ENCODE data around the gene CEACAM3. TPM values are rescaled to one million over a fixed set of nuclear protein-coding genes. Genes with fewer than 3 reads are reported as not detected.
A peak's percentile ranks its signal among the peaks of the same experiment; 100 is the strongest.

Gene CEACAM3
- total RNA-seq, 1 experiment from 2014 or later, result not detected

- no peak for DNase-seq (ENCODE audit: unreplicated experiment)
Observed at GRCh38 chr19:41815301-41815700, 18.9 kb downstream of the CEACAM3 start.

GRCh38 chr19:41816761-41817160, 20.4 kb downstream of the CEACAM3 start:
- Mint-ChIP-seq H3K4me3 (ENCODE audit: unreplicated experiment) (no peak overlapping the region), H3K27me3 (ENCODE audit: insufficient read depth, unreplicated experiment) (peaks cover 35% of the 10 kb centered on the region), H3K9me3 (ENCODE audit: unreplicated experiment) (no peaks in the 10 kb centered on the region), H3K36me3 (ENCODE audit: insufficient read depth, unreplicated experiment) (no peaks in the 10 kb centered on the region), H3K27ac (ENCODE audit: low read depth, unreplicated experiment) (no peak overlapping the region), H3K4me1 (ENCODE audit: insufficient read depth, unreplicated experiment) (no peaks in the 10 kb centered on the region)
- no peak for DNase-seq (ENCODE audit: unreplicated experiment)
- POLR2A ChIA-PET, result no interaction called here
- TF ChIP-seq CTCF (IDR thresholded peaks at IDR 0.05; ENCODE audit: unreplicated experiment), result no peak
- intact Hi-C loops (cut with micrococcal nuclease), result no loop called here
- CTCF ChIA-PET, result interaction anchor here (0.5 to 0.9 kb wide), 3 partner anchors 9 to 253 kb away, joined by 3 to 4 read pairs (median 3); no protein-coding TSS in a partner anchor
- no TSS peak for BruUV-seq (replicated peaks)

More at GRCh38 chr19:41815301-41815700, 18.9 kb downstream of the CEACAM3 start:
- BruUV-seq (replicated peaks), result no TSS peak
- H3K27me3 Mint-ChIP-seq (ENCODE audit: insufficient read depth, unreplicated experiment), result peaks cover 36% of the 10 kb centered on the region
- no peaks in the 10 kb centered on the region for H3K9me3 Mint-ChIP-seq (ENCODE audit: unreplicated experiment)
- no peaks in the 10 kb centered on the region for H3K36me3 Mint-ChIP-seq (ENCODE audit: insufficient read depth, unreplicated experiment)
- no peak overlapping the region for H3K4me3 Mint-ChIP-seq (ENCODE audit: unreplicated experiment)
- TF ChIP-seq CTCF (IDR thresholded peaks at IDR 0.05; ENCODE audit: unreplicated experiment), result no peak
- no peak overlapping the region for H3K27ac Mint-ChIP-seq (ENCODE audit: low read depth, unreplicated experiment)
- intact Hi-C loops (cut with micrococcal nuclease), result no loop called here
- H3K4me1 Mint-ChIP-seq (ENCODE audit: insufficient read depth, unreplicated experiment), result no peaks in the 10 kb centered on the region
- CTCF ChIA-PET, result interaction anchor here (0.6 kb wide), 1 partner anchor 62 kb away, joined by 3 read pairs; no protein-coding TSS in a partner anchor
- POLR2A ChIA-PET, result no interaction called here

- Mint-ChIP-seq H3K4me1 (ENCODE audit: insufficient read depth, unreplicated experiment) (no peaks in the 10 kb centered on the region), H3K36me3 (ENCODE audit: insufficient read depth, unreplicated experiment) (no peaks in the 10 kb centered on the region), H3K27ac (ENCODE audit: low read depth, unreplicated experiment) (no peak overlapping the region), H3K4me3 (ENCODE audit: unreplicated experiment) (no peak overlapping the region), H3K27me3 (ENCODE audit: insufficient read depth, unreplicated experiment) (peaks cover 45% of the 10 kb centered on the region), H3K9me3 (ENCODE audit: unreplicated experiment) (no peaks in the 10 kb centered on the region)
- POLR2A ChIA-PET, result no interaction called here
- BruUV-seq (replicated peaks), result no TSS peak
- peak; percentile 61 for TF ChIP-seq CTCF (IDR thresholded peaks at IDR 0.05; ENCODE audit: unreplicated experiment)
- CTCF ChIA-PET, result interaction anchor here (0.6 to 1.4 kb wide), 8 partner anchors 15 to 214 kb away, joined by 3 to 7 read pairs (median 4); no protein-coding TSS in a partner anchor
- intact Hi-C loops (cut with micrococcal nuclease), result loop anchor here (1.0 to 2.0 kb wide), 2 partner anchors 28 to 68 kb away; no protein-coding TSS in a partner anchor
- DNase-seq (ENCODE audit: unreplicated experiment), result peak; percentile 66
Observed at GRCh38 chr19:41821003-41821735, 24.8 kb downstream of the CEACAM3 start.

- ChIA-PET CTCF (interaction anchor here (0.5 to 1.7 kb wide), 8 partner anchors 13 to 604 kb away, joined by 3 to 7 read pairs (median 3); no protein-coding TSS in a partner anchor), POLR2A (interaction anchor here (0.6 kb wide), 1 partner anchor 12 kb away, joined by 3 read pairs; no protein-coding TSS in a partner anchor)
- no peak for DNase-seq (ENCODE audit: unreplicated experiment)
- intact Hi-C loops (cut with micrococcal nuclease), result no loop called here
- Mint-ChIP-seq H3K4me3 (ENCODE audit: unreplicated experiment) (no peak overlapping the region), H3K9me3 (ENCODE audit: unreplicated experiment) (no peaks in the 10 kb centered on the region), H3K27me3 (ENCODE audit: insufficient read depth, unreplicated experiment) (peaks cover 83% of the 10 kb centered on the region), H3K4me1 (ENCODE audit: insufficient read depth, unreplicated experiment) (no peaks in the 10 kb centered on the region), H3K27ac (ENCODE audit: low read depth, unreplicated experiment) (no peak overlapping the region), H3K36me3 (ENCODE audit: insufficient read depth, unreplicated experiment) (no peaks in the 10 kb centered on the region)
- no TSS peak for BruUV-seq (replicated peaks)
- no peak for TF ChIP-seq CTCF (IDR thresholded peaks at IDR 0.05; ENCODE audit: unreplicated experiment)
Observed at GRCh38 chr19:41837981-41838708, 41.8 kb downstream of the CEACAM3 start.
